Measurements from ENCODE around the gene PCBP3. TPM values are rescaled to one million over a fixed set of nuclear protein-coding genes. Genes with fewer than 3 reads are reported as not detected.

PCBP3 gene
- total and polyA plus RNA-seq, 4 donors = 0.36 to 1.6 (median 0.42) TPM

DNA sequence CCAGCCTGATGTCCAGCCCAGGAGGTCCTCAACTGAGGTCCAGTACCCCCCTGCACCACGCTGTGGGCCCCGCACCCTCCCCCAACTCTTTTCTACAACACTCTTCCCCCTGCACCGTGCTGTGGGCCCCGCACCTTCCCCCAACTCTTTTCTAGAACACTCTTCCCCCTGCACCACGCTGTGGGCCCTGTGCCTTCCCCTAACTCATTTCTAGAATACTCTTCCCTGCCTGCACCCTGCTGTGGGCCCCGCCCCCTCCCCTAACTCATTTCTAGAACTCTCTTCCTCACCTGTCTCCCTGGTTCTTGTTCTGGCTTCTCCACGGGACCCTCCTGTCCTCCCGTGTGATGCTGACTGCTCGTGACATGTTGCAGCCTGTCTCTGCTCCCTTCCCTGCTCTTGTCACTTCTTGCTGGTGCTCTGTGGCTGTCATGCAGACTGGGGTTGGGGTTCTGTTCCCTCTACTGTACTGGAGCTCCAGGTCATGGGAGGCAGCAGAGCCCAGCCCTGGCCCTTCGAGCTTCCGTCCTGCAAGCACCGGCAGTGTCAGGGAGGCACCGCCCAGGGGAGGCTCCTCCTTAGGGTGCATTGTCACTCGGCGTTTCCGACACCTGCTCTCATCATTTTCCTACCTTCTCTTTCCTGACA, 177.9 kb downstream of the PCBP3 start:
- no peaks in the 10 kb centered on the region for H3K9me3 ChIP-seq (ENCODE audit: control insufficient read depth in 4 of 4, low read length in 3 of 4)
- 80% methylated on average over 16 of the region's 16 CpGs for WGBS
- H3K9ac ChIP-seq (ENCODE audit: low read depth in 1 of 2, low read length in 2 of 2) = no peak overlapping the region
- TF ChIP-seq YY1 (IDR thresholded peaks at IDR 0.05) (no peak), EGR1 (IDR thresholded peaks at IDR 0.05; ENCODE audit: low read depth in 2 of 2) (no peak), HNF4A (conservative IDR thresholded peaks at IDR 0.05) (no peak)
- TF ChIP-seq, protein P1, sequence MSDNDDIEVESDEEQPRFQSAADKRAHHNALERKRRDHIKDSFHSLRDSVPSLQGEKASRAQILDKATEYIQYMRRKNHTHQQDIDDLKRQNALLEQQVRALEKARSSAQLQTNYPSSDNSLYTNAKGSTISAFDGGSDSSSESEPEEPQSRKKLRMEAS (IDR thresholded peaks at IDR 0.05) = no peak
- H3K4me3 ChIP-seq (ENCODE audit: low read depth in 1 of 3, low read length in 3 of 3) = no peak overlapping the region
- H3K36me3 ChIP-seq (ENCODE audit: control insufficient read depth in 4 of 4, insufficient read depth in 3 of 4, low read depth in 1 of 4, low read length in 3 of 4) = no peaks in the 10 kb centered on the region
- no peak for DNase-seq (ENCODE audit: low spot score)
- H3K4me1 ChIP-seq (ENCODE audit: control insufficient read depth in 4 of 4, insufficient read depth in 4 of 4, low read length in 3 of 4) = peaks cover 0 to 32% (median 22%) of the 10 kb centered on the region in 4 donors
- H3K27ac ChIP-seq (ENCODE audit: low read depth in 1 of 2, low read length in 2 of 2) = no peak overlapping the region
- H3K27me3 ChIP-seq (ENCODE audit: control insufficient read depth in 4 of 4, insufficient read depth in 4 of 4, low read length in 3 of 4) = no peaks in the 10 kb centered on the region

DNA sequence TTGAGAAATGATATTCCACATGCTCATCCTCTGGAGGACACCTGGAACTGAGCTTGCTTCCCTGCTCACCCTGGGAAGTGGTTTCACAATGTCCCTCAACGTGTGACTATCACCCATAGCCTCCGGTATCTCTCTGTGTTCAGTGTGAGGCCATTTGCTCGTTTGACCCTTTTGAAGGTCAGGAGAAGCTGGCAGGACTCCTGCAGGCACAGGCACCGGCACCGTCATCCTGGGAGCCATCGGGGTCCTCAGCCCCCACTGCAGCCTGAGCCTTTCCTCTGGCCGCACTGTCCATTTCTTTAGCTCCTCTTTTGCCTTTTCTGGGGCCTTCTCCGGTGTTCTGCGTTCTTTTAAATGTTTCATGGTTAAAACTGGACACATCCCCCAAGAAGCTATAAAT, 178.5 kb downstream of the PCBP3 start:
- Histone ChIP-seq H3K9ac (ENCODE audit: low read depth in 1 of 2, low read length in 2 of 2) (no peak overlapping the region), H3K9me3 (ENCODE audit: control insufficient read depth in 4 of 4, low read length in 3 of 4) (no peaks in the 10 kb centered on the region), H3K27me3 (ENCODE audit: control insufficient read depth in 4 of 4, insufficient read depth in 4 of 4, low read length in 3 of 4) (no peaks in the 10 kb centered on the region), H3K4me3 (ENCODE audit: low read depth in 1 of 3, low read length in 3 of 3) (no peak overlapping the region), H3K27ac (ENCODE audit: low read depth in 1 of 2, low read length in 2 of 2) (no peak overlapping the region), H3K36me3 (ENCODE audit: control insufficient read depth in 4 of 4, insufficient read depth in 3 of 4, low read depth in 1 of 4, low read length in 3 of 4) (no peaks in the 10 kb centered on the region), H3K4me1 (ENCODE audit: control insufficient read depth in 4 of 4, insufficient read depth in 4 of 4, low read length in 3 of 4) (peaks cover 0 to 32% (median 22%) of the 10 kb centered on the region in 4 donors)
- no peak for DNase-seq (ENCODE audit: low spot score)
- 60% methylated on average over 9 of the region's 9 CpGs for WGBS
- no peak for TF ChIP-seq EGR1 (IDR thresholded peaks at IDR 0.05; ENCODE audit: low read depth in 2 of 2)
- TF ChIP-seq, protein P1 (IDR thresholded peaks at IDR 0.05) = no peak
- no peak for TF ChIP-seq GABPA (IDR thresholded peaks at IDR 0.05 in 1 of 2, conservative IDR thresholded peaks at IDR 0.05 in 1 of 2)
- no peak for TF ChIP-seq HNF4A (conservative IDR thresholded peaks at IDR 0.05)
- TF ChIP-seq RXRA (IDR thresholded peaks at IDR 0.05) = no peak
- TF ChIP-seq FOXA1 (IDR thresholded peaks at IDR 0.05) = no peak
- TF ChIP-seq, protein P2, sequence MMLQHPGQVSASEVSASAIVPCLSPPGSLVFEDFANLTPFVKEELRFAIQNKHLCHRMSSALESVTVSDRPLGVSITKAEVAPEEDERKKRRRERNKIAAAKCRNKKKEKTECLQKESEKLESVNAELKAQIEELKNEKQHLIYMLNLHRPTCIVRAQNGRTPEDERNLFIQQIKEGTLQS (IDR thresholded peaks at IDR 0.05) = no peak
- no peak for TF ChIP-seq RAD21 (IDR thresholded peaks at IDR 0.05)
- no peak for TF ChIP-seq YY1 (IDR thresholded peaks at IDR 0.05)
- TF ChIP-seq, protein P3, sequence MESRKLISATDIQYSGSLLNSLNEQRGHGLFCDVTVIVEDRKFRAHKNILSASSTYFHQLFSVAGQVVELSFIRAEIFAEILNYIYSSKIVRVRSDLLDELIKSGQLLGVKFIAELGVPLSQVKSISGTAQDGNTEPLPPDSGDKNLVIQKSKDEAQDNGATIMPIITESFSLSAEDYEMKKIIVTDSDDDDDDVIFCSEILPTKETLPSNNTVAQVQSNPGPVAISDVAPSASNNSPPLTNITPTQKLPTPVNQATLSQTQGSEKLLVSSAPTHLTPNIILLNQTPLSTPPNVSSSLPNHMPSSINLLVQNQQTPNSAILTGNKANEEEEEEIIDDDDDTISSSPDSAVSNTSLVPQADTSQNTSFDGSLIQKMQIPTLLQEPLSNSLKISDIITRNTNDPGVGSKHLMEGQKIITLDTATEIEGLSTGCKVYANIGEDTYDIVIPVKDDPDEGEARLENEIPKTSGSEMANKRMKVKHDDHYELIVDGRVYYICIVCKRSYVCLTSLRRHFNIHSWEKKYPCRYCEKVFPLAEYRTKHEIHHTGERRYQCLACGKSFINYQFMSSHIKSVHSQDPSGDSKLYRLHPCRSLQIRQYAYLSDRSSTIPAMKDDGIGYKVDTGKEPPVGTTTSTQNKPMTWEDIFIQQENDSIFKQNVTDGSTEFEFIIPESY (IDR thresholded peaks at IDR 0.05) = no peak
- TF ChIP-seq FOXA2 (IDR thresholded peaks at IDR 0.05) = no peak
- TF ChIP-seq SP1 (IDR thresholded peaks at IDR 0.05) = no peak
- TF ChIP-seq, protein P4, sequence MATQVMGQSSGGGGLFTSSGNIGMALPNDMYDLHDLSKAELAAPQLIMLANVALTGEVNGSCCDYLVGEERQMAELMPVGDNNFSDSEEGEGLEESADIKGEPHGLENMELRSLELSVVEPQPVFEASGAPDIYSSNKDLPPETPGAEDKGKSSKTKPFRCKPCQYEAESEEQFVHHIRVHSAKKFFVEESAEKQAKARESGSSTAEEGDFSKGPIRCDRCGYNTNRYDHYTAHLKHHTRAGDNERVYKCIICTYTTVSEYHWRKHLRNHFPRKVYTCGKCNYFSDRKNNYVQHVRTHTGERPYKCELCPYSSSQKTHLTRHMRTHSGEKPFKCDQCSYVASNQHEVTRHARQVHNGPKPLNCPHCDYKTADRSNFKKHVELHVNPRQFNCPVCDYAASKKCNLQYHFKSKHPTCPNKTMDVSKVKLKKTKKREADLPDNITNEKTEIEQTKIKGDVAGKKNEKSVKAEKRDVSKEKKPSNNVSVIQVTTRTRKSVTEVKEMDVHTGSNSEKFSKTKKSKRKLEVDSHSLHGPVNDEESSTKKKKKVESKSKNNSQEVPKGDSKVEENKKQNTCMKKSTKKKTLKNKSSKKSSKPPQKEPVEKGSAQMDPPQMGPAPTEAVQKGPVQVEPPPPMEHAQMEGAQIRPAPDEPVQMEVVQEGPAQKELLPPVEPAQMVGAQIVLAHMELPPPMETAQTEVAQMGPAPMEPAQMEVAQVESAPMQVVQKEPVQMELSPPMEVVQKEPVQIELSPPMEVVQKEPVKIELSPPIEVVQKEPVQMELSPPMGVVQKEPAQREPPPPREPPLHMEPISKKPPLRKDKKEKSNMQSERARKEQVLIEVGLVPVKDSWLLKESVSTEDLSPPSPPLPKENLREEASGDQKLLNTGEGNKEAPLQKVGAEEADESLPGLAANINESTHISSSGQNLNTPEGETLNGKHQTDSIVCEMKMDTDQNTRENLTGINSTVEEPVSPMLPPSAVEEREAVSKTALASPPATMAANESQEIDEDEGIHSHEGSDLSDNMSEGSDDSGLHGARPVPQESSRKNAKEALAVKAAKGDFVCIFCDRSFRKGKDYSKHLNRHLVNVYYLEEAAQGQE (IDR thresholded peaks at IDR 0.05) = no peak
- TF ChIP-seq NR2F2 (IDR thresholded peaks at IDR 0.05) = no peak
- TF ChIP-seq, protein P5, sequence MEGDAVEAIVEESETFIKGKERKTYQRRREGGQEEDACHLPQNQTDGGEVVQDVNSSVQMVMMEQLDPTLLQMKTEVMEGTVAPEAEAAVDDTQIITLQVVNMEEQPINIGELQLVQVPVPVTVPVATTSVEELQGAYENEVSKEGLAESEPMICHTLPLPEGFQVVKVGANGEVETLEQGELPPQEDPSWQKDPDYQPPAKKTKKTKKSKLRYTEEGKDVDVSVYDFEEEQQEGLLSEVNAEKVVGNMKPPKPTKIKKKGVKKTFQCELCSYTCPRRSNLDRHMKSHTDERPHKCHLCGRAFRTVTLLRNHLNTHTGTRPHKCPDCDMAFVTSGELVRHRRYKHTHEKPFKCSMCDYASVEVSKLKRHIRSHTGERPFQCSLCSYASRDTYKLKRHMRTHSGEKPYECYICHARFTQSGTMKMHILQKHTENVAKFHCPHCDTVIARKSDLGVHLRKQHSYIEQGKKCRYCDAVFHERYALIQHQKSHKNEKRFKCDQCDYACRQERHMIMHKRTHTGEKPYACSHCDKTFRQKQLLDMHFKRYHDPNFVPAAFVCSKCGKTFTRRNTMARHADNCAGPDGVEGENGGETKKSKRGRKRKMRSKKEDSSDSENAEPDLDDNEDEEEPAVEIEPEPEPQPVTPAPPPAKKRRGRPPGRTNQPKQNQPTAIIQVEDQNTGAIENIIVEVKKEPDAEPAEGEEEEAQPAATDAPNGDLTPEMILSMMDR (IDR thresholded peaks at IDR 0.05; ENCODE audit: low read depth, low read length, missing input control) = no peak
- TF ChIP-seq HNF4G (IDR thresholded peaks at IDR 0.05) = no peak
- TF ChIP-seq TAF1 (conservative IDR thresholded peaks at IDR 0.05) = no peak
- TF ChIP-seq JUND (IDR thresholded peaks at IDR 0.05) = no peak
